Measurements from ENCODE around the gene ILKAP.

GRCh38 chr2:238145851-238146250, 57.6 kb downstream of the ILKAP start:
- TF ChIP-seq, protein P1, sequence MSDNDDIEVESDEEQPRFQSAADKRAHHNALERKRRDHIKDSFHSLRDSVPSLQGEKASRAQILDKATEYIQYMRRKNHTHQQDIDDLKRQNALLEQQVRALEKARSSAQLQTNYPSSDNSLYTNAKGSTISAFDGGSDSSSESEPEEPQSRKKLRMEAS (IDR thresholded peaks at IDR 0.05; ENCODE audit: low read depth, low read length) = no peak
- TF ChIP-seq, protein P2, sequence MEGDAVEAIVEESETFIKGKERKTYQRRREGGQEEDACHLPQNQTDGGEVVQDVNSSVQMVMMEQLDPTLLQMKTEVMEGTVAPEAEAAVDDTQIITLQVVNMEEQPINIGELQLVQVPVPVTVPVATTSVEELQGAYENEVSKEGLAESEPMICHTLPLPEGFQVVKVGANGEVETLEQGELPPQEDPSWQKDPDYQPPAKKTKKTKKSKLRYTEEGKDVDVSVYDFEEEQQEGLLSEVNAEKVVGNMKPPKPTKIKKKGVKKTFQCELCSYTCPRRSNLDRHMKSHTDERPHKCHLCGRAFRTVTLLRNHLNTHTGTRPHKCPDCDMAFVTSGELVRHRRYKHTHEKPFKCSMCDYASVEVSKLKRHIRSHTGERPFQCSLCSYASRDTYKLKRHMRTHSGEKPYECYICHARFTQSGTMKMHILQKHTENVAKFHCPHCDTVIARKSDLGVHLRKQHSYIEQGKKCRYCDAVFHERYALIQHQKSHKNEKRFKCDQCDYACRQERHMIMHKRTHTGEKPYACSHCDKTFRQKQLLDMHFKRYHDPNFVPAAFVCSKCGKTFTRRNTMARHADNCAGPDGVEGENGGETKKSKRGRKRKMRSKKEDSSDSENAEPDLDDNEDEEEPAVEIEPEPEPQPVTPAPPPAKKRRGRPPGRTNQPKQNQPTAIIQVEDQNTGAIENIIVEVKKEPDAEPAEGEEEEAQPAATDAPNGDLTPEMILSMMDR (IDR thresholded peaks at IDR 0.05; ENCODE audit: low read depth, low read length) = no peak
- no peak for TF ChIP-seq MYC (IDR thresholded peaks at IDR 0.05; ENCODE audit: low read depth, low read length)

Measured in NB4 (cell line).